Measurements from ENCODE around the gene ZNF358. TPM values are rescaled to one million over a fixed set of nuclear protein-coding genes. Genes with fewer than 3 reads are reported as not detected.

The ZNF358 gene
- total and polyA plus RNA-seq, 10 of the 15 experiments (the other 5 are each of a cell fraction or from before 2014, with no cell fraction given), result 0.09 to 6.3 (median 1.9) TPM; not detected in 1

DNA sequence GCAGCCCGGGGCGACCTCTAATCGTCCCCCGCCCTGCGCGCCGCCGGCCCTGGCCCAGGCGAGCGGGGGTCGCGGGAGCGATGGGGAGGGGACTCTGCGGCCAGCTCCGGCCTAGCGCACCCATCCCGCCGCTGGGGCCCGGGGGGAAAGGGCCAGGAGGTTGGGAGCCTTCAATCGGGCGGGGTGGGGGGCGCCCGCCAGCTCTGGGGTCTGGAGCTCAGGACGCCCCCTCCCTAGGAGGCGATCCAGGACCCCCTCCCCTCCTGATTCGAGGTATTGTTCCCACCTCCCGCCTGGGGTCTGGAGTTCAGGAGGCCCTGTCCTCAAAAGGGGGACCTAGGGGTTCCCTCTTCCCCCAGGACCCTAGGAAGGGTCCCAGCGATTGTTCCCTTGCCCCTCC lies 430 bp downstream of the ZNF358 start (continued):
- TF ChIP-seq SMC3 (IDR thresholded peaks at IDR 0.05; ENCODE audit: borderline replicate concordance, low read length), result no peak

DNA sequence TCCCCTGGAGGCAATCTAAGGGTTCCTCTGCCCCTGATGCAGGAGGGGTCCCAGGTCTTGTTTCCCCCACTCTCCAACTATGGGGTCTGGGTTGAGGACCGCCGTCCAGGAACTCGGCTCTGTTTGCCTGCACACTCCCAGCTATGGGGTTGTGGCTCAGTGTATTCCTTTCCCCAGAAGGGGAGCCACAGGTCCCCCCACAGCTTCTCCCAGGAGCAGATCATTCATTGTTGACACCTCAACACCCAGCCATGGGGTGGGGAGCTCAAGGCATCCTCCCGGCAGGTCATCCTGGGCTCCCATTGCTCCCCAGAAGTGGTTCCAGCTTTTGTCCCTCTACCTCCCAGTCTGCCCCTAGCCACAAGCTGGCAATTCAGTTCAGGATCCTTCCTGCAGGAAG lies 975 bp downstream of the ZNF358 start:
- H3K36me3 ChIP-seq (ENCODE audit: control insufficient read depth in 2 of 2, insufficient read depth in 2 of 2, low read length in 1 of 2), result no peaks in the 10 kb centered on the region
- TF ChIP-seq MEF2A (IDR thresholded peaks at IDR 0.05; ENCODE audit: insufficient read depth, low read depth, low read length) (no peak), TCF12 (IDR thresholded peaks at IDR 0.05; ENCODE audit: low read depth, low read length) (no peak), IKZF2 (IDR thresholded peaks at IDR 0.05) (no peak), ATF7 (IDR thresholded peaks at IDR 0.05; ENCODE audit: low read depth) (no peak), NFYA (IDR thresholded peaks at IDR 0.05; ENCODE audit: borderline replicate concordance, low read depth, low read length) (no peak), WRNIP1 (IDR thresholded peaks at IDR 0.05; ENCODE audit: borderline replicate concordance, low read depth, low read length) (no peak), RUNX3 (IDR thresholded peaks at IDR 0.05; ENCODE audit: low read length) (no peak), CEBPB (IDR thresholded peaks at IDR 0.05; ENCODE audit: borderline replicate concordance in 1 of 2, low read depth in 2 of 2, low read length in 2 of 2) (no peak), TARDBP (IDR thresholded peaks at IDR 0.05; ENCODE audit: borderline replicate concordance) (no peak), NR2C2 (IDR thresholded peaks at IDR 0.05; ENCODE audit: borderline replicate concordance, control insufficient read depth, insufficient read length, low read depth) (no peak), CHD1 (IDR thresholded peaks at IDR 0.05; ENCODE audit: low read depth, low read length) (no peak)
- TF ChIP-seq, protein P1, sequence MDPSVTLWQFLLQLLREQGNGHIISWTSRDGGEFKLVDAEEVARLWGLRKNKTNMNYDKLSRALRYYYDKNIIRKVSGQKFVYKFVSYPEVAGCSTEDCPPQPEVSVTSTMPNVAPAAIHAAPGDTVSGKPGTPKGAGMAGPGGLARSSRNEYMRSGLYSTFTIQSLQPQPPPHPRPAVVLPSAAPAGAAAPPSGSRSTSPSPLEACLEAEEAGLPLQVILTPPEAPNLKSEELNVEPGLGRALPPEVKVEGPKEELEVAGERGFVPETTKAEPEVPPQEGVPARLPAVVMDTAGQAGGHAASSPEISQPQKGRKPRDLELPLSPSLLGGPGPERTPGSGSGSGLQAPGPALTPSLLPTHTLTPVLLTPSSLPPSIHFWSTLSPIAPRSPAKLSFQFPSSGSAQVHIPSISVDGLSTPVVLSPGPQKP (IDR thresholded peaks at IDR 0.05; ENCODE audit: low read depth, low read length), result no peak
- TF ChIP-seq, protein P2, sequence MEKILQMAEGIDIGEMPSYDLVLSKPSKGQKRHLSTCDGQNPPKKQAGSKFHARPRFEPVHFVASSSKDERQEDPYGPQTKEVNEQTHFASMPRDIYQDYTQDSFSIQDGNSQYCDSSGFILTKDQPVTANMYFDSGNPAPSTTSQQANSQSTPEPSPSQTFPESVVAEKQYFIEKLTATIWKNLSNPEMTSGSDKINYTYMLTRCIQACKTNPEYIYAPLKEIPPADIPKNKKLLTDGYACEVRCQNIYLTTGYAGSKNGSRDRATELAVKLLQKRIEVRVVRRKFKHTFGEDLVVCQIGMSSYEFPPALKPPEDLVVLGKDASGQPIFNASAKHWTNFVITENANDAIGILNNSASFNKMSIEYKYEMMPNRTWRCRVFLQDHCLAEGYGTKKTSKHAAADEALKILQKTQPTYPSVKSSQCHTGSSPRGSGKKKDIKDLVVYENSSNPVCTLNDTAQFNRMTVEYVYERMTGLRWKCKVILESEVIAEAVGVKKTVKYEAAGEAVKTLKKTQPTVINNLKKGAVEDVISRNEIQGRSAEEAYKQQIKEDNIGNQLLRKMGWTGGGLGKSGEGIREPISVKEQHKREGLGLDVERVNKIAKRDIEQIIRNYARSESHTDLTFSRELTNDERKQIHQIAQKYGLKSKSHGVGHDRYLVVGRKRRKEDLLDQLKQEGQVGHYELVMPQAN (conservative IDR thresholded peaks at IDR 0.05), result no peak
- no peak overlapping the region for H3K27ac ChIP-seq (ENCODE audit: control insufficient read depth, insufficient read depth)
- no peaks in the 10 kb centered on the region for H3K4me1 ChIP-seq (ENCODE audit: control insufficient read depth, insufficient read depth, low read length)
- no peaks in the 10 kb centered on the region for H3K9me3 ChIP-seq (replicated peaks; ENCODE audit: control insufficient read depth, insufficient read depth, low read length)
- BruUV-seq (replicated peaks), result no TSS peak
- ChIA-PET SMC1A (ENCODE audit: uncharacterized antibody, unreplicated experiment) (interaction anchor here (1.2 kb wide), 1 partner anchor 137 kb away, joined by 4 read pairs; no protein-coding TSS in a partner anchor), RAD21 (ENCODE audit: unreplicated experiment) (no interaction called here), CTCF (interaction anchor here (0.6 to 2.8 kb wide), 3 partner anchors 19 to 162 kb away, joined by 3 to 6 read pairs (median 3); a partner anchor contains a TSS), POLR2A (no interaction called here)
- H3K27me3 ChIP-seq (replicated peaks in 1 of 2; ENCODE audit: control insufficient read depth in 2 of 2, insufficient read depth in 2 of 2, low read length in 1 of 2), result peaks cover 3 to 4% of the 10 kb centered on the region in 2 experiments; a peak in 2 of 4 replicates
- FAIRE-seq (no peak), ATAC-seq (no peak), DNase-seq (ENCODE audit: low read depth, low spot score) (no peak)
- H3K79me2 ChIP-seq (ENCODE audit: control insufficient read depth, insufficient read depth, low read length), result no peaks in the 10 kb centered on the region
- H2AFZ ChIP-seq (ENCODE audit: control insufficient read depth, low read depth, low read length), result no peak overlapping the region
- intact Hi-C loops (cut with micrococcal nuclease; ENCODE audit: unreplicated experiment) (no loop called here), in situ Hi-C loops (cut with MboI) (no loop called here)
- peak overlapping the region; percentile 55 for H3K4me2 ChIP-seq (ENCODE audit: control insufficient read depth, insufficient read depth)
- WGBS (ENCODE audit: insufficient coverage, insufficient replicate concordance, low lambda C conversion rate, missing lambda C conversion rate), result 35% methylated on average over 4 of the region's 4 CpGs
- 0 out of 2 replicates have a peak overlapping the region, but pooled peaks have one; percentile 50 for H3K4me3 ChIP-seq
- no peaks in the 10 kb centered on the region for H4K20me1 ChIP-seq (ENCODE audit: control insufficient read depth, insufficient read depth)
- H3K9ac ChIP-seq (ENCODE audit: control insufficient read depth, insufficient read depth, low read length), result no peak overlapping the region

All from GM12878 (cell line).